Fibroblast of lung (primary cell): ENCODE data around the gene SPEN. TPM values are rescaled to one million over a fixed set of nuclear protein-coding genes. Genes with fewer than 3 reads are reported as not detected.
"Not testable (repeated sequence)": the region's sequence is repeated elsewhere in the genome, so short reads cannot be mapped to it uniquely, and the experiment has no call there.

Source experiments
- DNase-seq, 2 donors: peaks; one replicate each; pipeline versions ENCODE4 v3.0.0 to v3.0.0-alpha.2; 2010; ENCODE audit warnings: low read depth in 2 of 2
- H2AFZ ChIP-seq: 2 replicates; pipeline ENCODE4 v1.5.1; 2012; ENCODE audit warnings: low read length, control low read depth, inconsistent platforms
- H3K27ac ChIP-seq: 2 replicates; pipeline ENCODE4 v1.5.1; 2011; ENCODE audit warnings: low read length, control low read depth; ENCODE audit not compliant: insufficient read depth
- H3K27me3 ChIP-seq: 2 replicates; pipeline ENCODE4 v1.5.1; 2011; ENCODE audit warnings: mild to moderate bottlenecking, low read length; ENCODE audit not compliant: control insufficient read depth, insufficient read depth
- H3K36me3 ChIP-seq: 2 replicates; pipeline ENCODE4 v1.5.1; 2011; ENCODE audit warnings: low read length; ENCODE audit not compliant: control insufficient read depth, insufficient read depth
- H3K4me1 ChIP-seq: 2 replicates; pipeline ENCODE4 v1.5.1; 2011; ENCODE audit warnings: low read length; ENCODE audit not compliant: control insufficient read depth, insufficient read depth; ENCODE audit errors: extremely low read depth
- H3K4me2 ChIP-seq: 2 replicates; pipeline ENCODE4 v1.5.1; 2011; ENCODE audit warnings: low read length, control low read depth; ENCODE audit not compliant: insufficient read depth; ENCODE audit errors: extremely low read depth
- H3K4me3 ChIP-seq, 4 experiments: fragments of 200-600 bp in 1 of 4; sonication (generic) in 1 of 4; replicated peaks in 1 of 4; 2 replicates each; pipeline ENCODE4 v1.5.1; 2011 to 2016; ENCODE audit warnings: low read length in 4 of 4, low read depth in 3 of 4, mild to moderate bottlenecking in 3 of 4, control low read depth in 2 of 4, inconsistent platforms in 1 of 4, mixed read lengths in 1 of 4; ENCODE audit not compliant: insufficient read depth in 1 of 4; ENCODE audit errors: control extremely low read depth in 1 of 4
- H3K79me2 ChIP-seq: 2 replicates; pipeline ENCODE4 v1.5.1; 2012; ENCODE audit warnings: mild to moderate bottlenecking, low read length, inconsistent platforms; ENCODE audit not compliant: control insufficient read depth, insufficient read depth
- H3K9ac ChIP-seq: 2 replicates; pipeline ENCODE4 v1.5.1; 2011; ENCODE audit warnings: mild to moderate bottlenecking, low read length, control low read depth; ENCODE audit not compliant: insufficient read depth
- H3K9me3 ChIP-seq: 2 replicates; pipeline ENCODE4 v1.5.1; 2012; ENCODE audit warnings: low read depth, low read length; ENCODE audit not compliant: control insufficient read depth, insufficient read depth
- H4K20me1 ChIP-seq: 2 replicates; pipeline ENCODE4 v1.5.1; 2011; ENCODE audit warnings: low read length; ENCODE audit not compliant: control insufficient read depth, insufficient read depth; ENCODE audit errors: extremely low read depth
- EZH2 ChIP-seq: IDR thresholded peaks from 2 replicates; pipeline ENCODE4 v1.5.1; 2012; ENCODE audit warnings: low read length, control low read depth, mild to moderate bottlenecking; ENCODE audit errors: missing control alignments
- polyA plus RNA-seq, 2 donors: library from polyadenylated mRNA; depleted of rRNA in 1 of 2; stranded (reverse) in 1 of 2; unstranded in 1 of 2; fragments of >200 nt; gene quantifications; 2 replicates each; pipeline ENCODE4 v1.2.1, GENCODE V29; 2011 to 2012; ENCODE audit warnings: missing spikeins in 1 of 2
- total RNA-seq: library from RNA; depleted of rRNA; stranded (reverse); fragments of >200 nt; gene quantifications from 2 replicates; pipeline ENCODE4 v1.2.1, GENCODE V29; 2014
- TF ChIP-seq, protein P1 (sequence below), 2 donors: IDR thresholded peaks in 1 of 2; conservative IDR thresholded peaks in 1 of 2; 1 replicate in 1 of 2; 2 replicates in 1 of 2; pipeline ENCODE4 v1.5.1; 2011 to 2012; ENCODE audit warnings: low read length in 2 of 2, control low read depth in 1 of 2, inconsistent platforms in 1 of 2, low read depth in 1 of 2, mild to moderate bottlenecking in 1 of 2

Gene SPEN
- total and polyA plus RNA-seq, 2 donors (not counting 1 experiment from before 2014, with no cell fraction given), result 5.1 to 11.9 TPM

- Histone ChIP-seq H3K4me3 (no peak overlapping the region), H3K4me1 (no peaks in the 10 kb centered on the region), H3K79me2 (peaks cover 10% of the 10 kb centered on the region), H3K4me2 (no peak overlapping the region), H3K9me3 (no peaks in the 10 kb centered on the region), H3K36me3 (no peaks in the 10 kb centered on the region), H2AFZ (no peak overlapping the region), H4K20me1 (no peaks in the 10 kb centered on the region), H3K27ac (no peak overlapping the region), H3K27me3 (no peaks in the 10 kb centered on the region), H3K9ac (no peak overlapping the region)
- no peak for DNase-seq
- TF ChIP-seq EZH2, result no peak
- TF ChIP-seq, protein P1, sequence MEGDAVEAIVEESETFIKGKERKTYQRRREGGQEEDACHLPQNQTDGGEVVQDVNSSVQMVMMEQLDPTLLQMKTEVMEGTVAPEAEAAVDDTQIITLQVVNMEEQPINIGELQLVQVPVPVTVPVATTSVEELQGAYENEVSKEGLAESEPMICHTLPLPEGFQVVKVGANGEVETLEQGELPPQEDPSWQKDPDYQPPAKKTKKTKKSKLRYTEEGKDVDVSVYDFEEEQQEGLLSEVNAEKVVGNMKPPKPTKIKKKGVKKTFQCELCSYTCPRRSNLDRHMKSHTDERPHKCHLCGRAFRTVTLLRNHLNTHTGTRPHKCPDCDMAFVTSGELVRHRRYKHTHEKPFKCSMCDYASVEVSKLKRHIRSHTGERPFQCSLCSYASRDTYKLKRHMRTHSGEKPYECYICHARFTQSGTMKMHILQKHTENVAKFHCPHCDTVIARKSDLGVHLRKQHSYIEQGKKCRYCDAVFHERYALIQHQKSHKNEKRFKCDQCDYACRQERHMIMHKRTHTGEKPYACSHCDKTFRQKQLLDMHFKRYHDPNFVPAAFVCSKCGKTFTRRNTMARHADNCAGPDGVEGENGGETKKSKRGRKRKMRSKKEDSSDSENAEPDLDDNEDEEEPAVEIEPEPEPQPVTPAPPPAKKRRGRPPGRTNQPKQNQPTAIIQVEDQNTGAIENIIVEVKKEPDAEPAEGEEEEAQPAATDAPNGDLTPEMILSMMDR (conservative IDR thresholded peaks at IDR 0.05 in 1 of 2, IDR thresholded peaks at IDR 0.05 in 1 of 2; ENCODE audit: low read depth in 1 of 2, low read length in 2 of 2), result no peak
These were observed 63.6 kb downstream of the SPEN start for GRCh38 chr1:15911141-15911540.

- Histone ChIP-seq H3K4me3 (no peak overlapping the region), H3K9me3 (no peaks in the 10 kb centered on the region), H3K27ac (no peak overlapping the region), H3K4me1 (peaks cover 3% of the 10 kb centered on the region), H3K36me3 (no peaks in the 10 kb centered on the region), H3K9ac (no peak overlapping the region), H4K20me1 (no peaks in the 10 kb centered on the region), H3K79me2 (peaks cover 7% of the 10 kb centered on the region), H2AFZ (no peak overlapping the region), H3K27me3 (no peaks in the 10 kb centered on the region), H3K4me2 (no peak overlapping the region)
- TF ChIP-seq, protein P1 (conservative IDR thresholded peaks at IDR 0.05 in 1 of 2, IDR thresholded peaks at IDR 0.05 in 1 of 2; ENCODE audit: low read depth in 1 of 2, low read length in 2 of 2), result no peak
- TF ChIP-seq EZH2, result no peak
- no peak for DNase-seq
These were observed 64.4 kb downstream of the SPEN start for GRCh38 chr1:15911927-15912326.

DNA sequence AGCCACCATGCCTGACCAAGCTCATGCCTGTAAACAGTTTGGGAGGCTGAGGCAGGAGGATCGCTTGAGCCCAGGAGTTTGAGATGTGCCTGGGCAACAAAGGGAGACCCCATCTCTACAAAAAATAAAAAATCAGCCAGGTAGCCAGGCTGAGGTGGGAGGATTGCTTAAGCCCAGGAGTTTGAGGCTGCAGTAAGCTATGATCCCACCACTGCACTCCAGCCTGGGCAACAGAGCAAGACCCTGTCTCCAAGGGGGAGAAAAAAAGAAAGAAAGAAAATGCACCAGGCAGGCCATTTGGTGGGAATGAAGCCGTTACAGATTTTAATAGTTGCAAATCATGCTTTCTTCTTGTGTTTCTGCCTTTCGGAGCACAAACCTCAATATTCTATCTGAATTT is 66.1 kb downstream of the SPEN start:
- not testable (repeated sequence) for H3K36me3 ChIP-seq, H3K79me2 ChIP-seq, H3K4me1 ChIP-seq, H4K20me1 ChIP-seq, DNase-seq, H2AFZ ChIP-seq, H3K27me3 ChIP-seq, H3K9ac ChIP-seq, H3K4me2 ChIP-seq, H3K27ac ChIP-seq, H3K9me3 ChIP-seq, H3K4me3 ChIP-seq
